ENCODE measurements around the gene L1TD1. TPM values are rescaled to one million over a fixed set of nuclear protein-coding genes. Genes with fewer than 3 reads are reported as not detected.

Gene L1TD1
- total and polyA plus RNA-seq, 8 donors = 0.13 to 10.1 (median 1.2) TPM; not detected in 4

GRCh38 chr1:62260688-62261087 lies 66.0 kb downstream of the L1TD1 start:
- Histone ChIP-seq H3K4me1 (no peaks in the 10 kb centered on the region), H3K27me3 (no peaks in the 10 kb centered on the region), H3K36me3 (no peaks in the 10 kb centered on the region), H3K4me3 (no peak overlapping the region), H3K9me3 (no peaks in the 10 kb centered on the region), H3K27ac (no peak overlapping the region)
- 90 to 94% (median 93%) methylated on average over 3 of the region's 3 CpGs for WGBS, 5 donors
- no peak for DNase-seq
- intact Hi-C loops (cut with DNase I; ENCODE audit: low total_unique reads) = no loop called here
- no peak for TF ChIP-seq EP300 (IDR thresholded peaks at IDR 0.05)
- no peak for TF ChIP-seq POLR2A (IDR thresholded peaks at IDR 0.05)
- TF ChIP-seq CTCF (IDR thresholded peaks at IDR 0.05) = no peak
- no peak for TF ChIP-seq POLR2AphosphoS5 (IDR thresholded peaks at IDR 0.05)

Other genes starting within 250 kb of the L1TD1 start
- 1 to 10 TPM in 3 of 5 donors, not detected in 2; 2.5 to 3.9 (median 3.2) TPM for gene KANK4, start 124.6 kb downstream of the L1TD1 start, total RNA-seq
- 1 to 10 TPM in 1 of 3 donors, under 1 TPM in 2; 0.31 to 1.5 (median 0.60) TPM for gene KANK4, start 124.6 kb downstream of the L1TD1 start, polyA plus RNA-seq
- gene USP1, start 242.2 kb downstream of the L1TD1 start, total RNA-seq = 10 to 100 TPM in 4 of 5 donors, 1 to 10 TPM in 1; 5.4 to 47.5 (median 22.8) TPM
- 10 to 100 TPM; 11.2 to 16.3 (median 11.9) TPM for gene USP1, start 242.2 kb downstream of the L1TD1 start, polyA plus RNA-seq

Data from stomach (tissue), 9 donors.